Testis (tissue), 2 donors: ENCODE measurements around the gene POLK.

Experiments used
- CTCF ChIP-seq, 3 experiments: fragments of 450-650 bp in 2 of 3; fragments of 200-600 bp in 1 of 3; sonication (generic) in 1 of 3; IDR thresholded peaks; one replicate each; pipeline ENCODE4 v1.5.1; 2016 to 2019; ENCODE audit warnings: antibody characterized with exemption in 3 of 3, mild to moderate bottlenecking in 2 of 3, moderate library complexity in 1 of 3
- POLR2A ChIP-seq: fragments of 450-650 bp; IDR thresholded peaks from one replicate; pipeline ENCODE4 v1.6.1; 2017; ENCODE audit warnings: antibody characterized with exemption, mild to moderate bottlenecking, moderate library complexity

GRCh38 chr5:75632321-75632720 lies 120.6 kb downstream of the POLK start:
- TF ChIP-seq CTCF (IDR thresholded peaks at IDR 0.05) (no peak), POLR2A (no peak)
